Motor neuron (in vitro differentiated cells): ENCODE data around the gene ACAD8. TPM values are rescaled to one million over a fixed set of nuclear protein-coding genes. Genes with fewer than 3 reads are reported as not detected.
A peak's percentile ranks its signal among the peaks of the same experiment; 100 is the strongest.
"Not testable (repeated sequence)": the region's sequence is repeated elsewhere in the genome, so short reads cannot be mapped to it uniquely, and the experiment has no call there.

ENCODE experiments used
- ATAC-seq, 8 experiments: fragments of 200-7000 bp; cut with Tn5 transposase; replicated peaks in 6 of 8; 2 replicates each; pipeline ENCODE4 v1.8.0; 2021; ENCODE audit warnings: mild to moderate bottlenecking in 8 of 8, moderate library complexity in 8 of 8
- H3K27ac ChIP-seq, 2 donors: fragments of 250-450 bp; sonication (Bioruptor Pico); 2 replicates each; pipeline ENCODE4 v1.9.0; 2021; ENCODE audit warnings: antibody characterized with exemption in 2 of 2, mild to moderate bottlenecking in 2 of 2, moderate library complexity in 1 of 2
- H3K4me1 ChIP-seq, 2 donors: fragments of 250-450 bp; sonication (Bioruptor Pico); replicated peaks in 1 of 2; 2 replicates each; pipeline ENCODE4 v1.6.1; 2021; ENCODE audit warnings: antibody characterized with exemption in 2 of 2, mild to moderate bottlenecking in 2 of 2, moderate library complexity in 1 of 2
- H3K4me3 ChIP-seq, 5 donors: fragments of 250-450 bp; sonication (Bioruptor Pico); 2 replicates each; pipeline ENCODE4 v1.9.0; 2021; ENCODE audit warnings: antibody characterized with exemption in 5 of 5, mild to moderate bottlenecking in 5 of 5, moderate library complexity in 4 of 5
- WGBS, 10 experiments: fragments of 450-650 bp; shearing (Covaris generic); methylation state at CpG; one replicate each; pipeline ENCODE4 v1.0.0; 2022; 5-methylcytosine and 5-hydroxymethylcytosine counted together
- in situ Hi-C, 9 experiments: fragments of 400-800 bp; cut with MboI; loops; one replicate each; pipeline ENCODE4 v1.15.0; 2021; ENCODE audit warnings: low sequenced_read_pairs in 9 of 9, low pct_unique_long_range_greater_than_20kb in 2 of 9; ENCODE audit not compliant: unreplicated experiment in 9 of 9
- total RNA-seq, 8 experiments: library from RNA; unstranded; fragments of 300-600 nt; gene quantifications; 2 replicates each; pipeline versions ENCODE4 v1.2.3 to v1.2.4, GENCODE V29; 2022

The ACAD8 gene
- total RNA-seq, 8 experiments from 2014 or later, result 21.4 to 45.0 (median 28.2) TPM

DNA sequence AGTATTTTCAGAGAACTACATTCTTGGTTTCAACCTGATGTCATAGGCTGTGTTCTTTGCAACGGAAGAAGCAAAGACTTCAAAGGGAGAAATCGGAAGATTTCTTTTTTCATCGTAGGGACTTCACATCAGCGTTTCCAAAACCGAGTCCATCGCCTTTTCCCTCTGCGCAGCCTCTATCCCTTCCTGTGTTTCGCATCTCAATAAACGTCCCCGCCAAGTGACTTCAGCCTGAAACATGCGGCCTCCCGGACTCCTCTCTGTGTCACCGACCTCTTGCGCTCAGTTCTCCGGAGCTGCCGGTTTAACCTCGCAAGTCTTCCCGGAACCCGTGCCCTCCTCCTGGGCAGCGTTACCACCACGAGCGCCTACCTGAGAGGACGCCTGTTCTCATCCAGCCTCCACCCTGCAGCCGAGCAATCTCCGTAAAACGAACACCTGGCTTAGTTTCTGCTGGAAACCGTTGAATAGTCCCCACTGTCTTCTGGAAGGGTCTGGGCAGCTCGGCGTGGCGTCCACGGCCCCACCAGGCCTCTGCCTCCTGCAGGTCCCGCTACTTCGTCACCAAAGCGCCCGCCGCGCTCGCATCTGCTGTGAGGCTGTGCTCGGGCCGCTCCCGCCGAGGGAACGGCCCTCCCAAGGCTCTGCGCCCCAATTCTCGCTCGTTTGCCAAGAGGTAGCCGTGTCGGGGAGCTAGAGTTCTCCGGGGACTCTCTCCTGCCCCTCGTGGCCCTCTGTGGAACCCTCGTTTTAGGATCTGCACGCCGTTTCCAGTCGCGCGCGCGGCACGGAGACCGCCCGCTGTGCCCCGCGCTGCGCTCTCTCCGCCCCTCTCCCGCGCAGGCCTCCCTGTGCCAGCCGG is 22.4 kb downstream of the ACAD8 start, which contains the start of gene GLB1L3:
Gene GLB1L3, plus strand, starts transcription at position 846 of the 862 bp plus-strand sequence. CDS start 362 bp downstream, outside the sequence.
- peak; percentile 58 to 84 (median 79) for ATAC-seq
- in situ Hi-C loops, result no loop called here

DNA sequence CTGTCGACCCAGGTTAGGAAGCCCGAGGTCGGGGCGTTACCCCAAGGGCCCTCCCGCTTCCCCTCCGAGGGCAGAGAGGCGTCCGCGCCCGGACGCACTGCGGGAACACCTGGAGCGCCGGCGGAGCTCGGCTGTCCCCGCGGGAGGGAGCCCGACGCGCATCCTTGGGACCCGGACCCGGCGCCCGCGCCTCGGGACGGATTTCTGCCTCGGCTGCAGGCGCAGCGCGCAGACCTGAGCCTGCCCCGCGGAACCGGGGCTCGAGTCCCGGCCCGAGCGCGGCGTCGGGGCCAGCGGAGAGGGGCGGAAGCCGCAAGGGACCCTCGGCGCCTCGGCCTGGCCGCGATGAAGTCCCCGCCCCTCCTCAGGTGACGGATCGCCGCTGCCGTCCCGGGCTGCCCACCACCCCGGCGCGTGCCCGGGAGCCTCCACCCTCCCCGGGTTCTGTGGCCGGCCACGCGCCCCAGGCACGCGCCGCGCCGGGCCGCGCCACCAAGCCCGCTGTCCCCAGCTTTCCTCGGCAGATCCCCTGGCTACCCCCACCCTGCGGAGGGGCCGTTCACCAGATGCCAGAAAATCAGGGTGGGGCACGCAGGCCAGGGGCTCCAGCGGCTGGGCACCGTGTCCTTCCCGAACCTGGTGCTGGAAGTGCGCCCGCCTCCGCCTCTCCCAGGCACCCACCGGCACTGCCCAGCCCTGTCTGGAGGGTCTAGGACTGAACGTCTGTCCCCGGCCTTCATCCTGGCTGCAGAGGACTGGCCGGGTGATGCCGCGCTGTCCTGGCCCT is 23.2 kb downstream of the ACAD8 start:
- ATAC-seq, result peak; percentile 17 to 64 (median 52)
- in situ Hi-C loops, result no loop called here
- peaks cover 9% of the 10 kb centered on the region in 2 donors for H3K4me1 ChIP-seq
- no peak overlapping the region for H3K27ac ChIP-seq
- peak overlapping the region; percentile 21 to 42 (median 32) for H3K4me3 ChIP-seq
- 0% methylated on average over 2 to 9 of the region's 88 CpGs; no CpG with 5 or more reads in 6 of the 10 experiments for WGBS, 10 experiments

More for the DNA sequence above, 22.4 kb downstream of the ACAD8 start, which contains the start of gene GLB1L3:
- H3K4me1 ChIP-seq, result peaks cover 9% of the 10 kb centered on the region in 2 donors
- peak within 1 kb of the TSS; percentile 21 to 42 (median 32) for H3K4me3 ChIP-seq
- H3K27ac ChIP-seq, result no peak within 1 kb of the TSS
- WGBS, 10 experiments, result 0 to 34% (median 2%) methylated on average over 3 to 24 of the region's 68 CpGs; no CpG with 5 or more reads in 1 of the 10 experiments

- in situ Hi-C loops, result no loop called here
- Histone ChIP-seq H3K4me3 (peak overlapping the region; percentile 21 to 42 (median 32)), H3K27ac (no peak overlapping the region), H3K4me1 (peaks cover 8 to 9% of the 10 kb centered on the region in 2 donors)
- 0 to 59% (median 35%) methylated on average over 1 to 20 of the region's 36 CpGs; no CpG with 5 or more reads in 1 of the 10 experiments for WGBS, 10 experiments
- peak in 1 of 8 experiments; percentile 27 for ATAC-seq
Observed at GRCh38 chr11:134277183-134278001, 24.0 kb downstream of the ACAD8 start.

DNA sequence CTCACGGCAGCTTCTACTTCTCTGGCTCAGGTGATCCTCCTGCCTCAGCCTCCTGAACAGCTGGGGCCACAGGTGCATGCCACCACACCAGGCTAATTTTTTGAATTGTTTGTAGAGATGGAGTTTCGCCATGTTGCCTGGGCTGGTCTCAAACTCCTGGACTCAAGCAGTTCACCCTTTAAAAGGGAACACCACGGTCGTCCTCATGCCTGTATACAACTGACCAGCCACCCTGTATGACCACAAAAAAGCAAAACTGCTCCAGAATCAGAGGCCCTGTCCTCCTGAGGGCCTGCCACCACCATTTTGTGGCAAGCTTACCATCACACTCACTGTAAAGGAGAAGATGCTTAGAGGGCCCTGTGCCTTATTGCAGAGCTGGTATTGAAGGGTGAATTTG is 25.0 kb downstream of the ACAD8 start:
- ATAC-seq, result no peak
- Histone ChIP-seq H3K4me1 (peaks cover 2 to 3% of the 10 kb centered on the region in 2 donors), H3K27ac (no peak overlapping the region), H3K4me3 (no peak overlapping the region)
- in situ Hi-C loops, result no loop called here
- WGBS, 10 experiments, result 70 to 100% (median 88%) methylated on average over 1 to 3 of the region's 4 CpGs; no CpG with 5 or more reads in 4 of the 10 experiments

- WGBS, 10 experiments, result no CpG with 5 or more reads among the region's 17 CpGs
- H3K27ac ChIP-seq, in situ Hi-C loops, H3K4me3 ChIP-seq, ATAC-seq, H3K4me1 ChIP-seq: not testable (repeated sequence)
Observed at GRCh38 chr11:134281635-134282034, 28.3 kb downstream of the ACAD8 start.

DNA sequence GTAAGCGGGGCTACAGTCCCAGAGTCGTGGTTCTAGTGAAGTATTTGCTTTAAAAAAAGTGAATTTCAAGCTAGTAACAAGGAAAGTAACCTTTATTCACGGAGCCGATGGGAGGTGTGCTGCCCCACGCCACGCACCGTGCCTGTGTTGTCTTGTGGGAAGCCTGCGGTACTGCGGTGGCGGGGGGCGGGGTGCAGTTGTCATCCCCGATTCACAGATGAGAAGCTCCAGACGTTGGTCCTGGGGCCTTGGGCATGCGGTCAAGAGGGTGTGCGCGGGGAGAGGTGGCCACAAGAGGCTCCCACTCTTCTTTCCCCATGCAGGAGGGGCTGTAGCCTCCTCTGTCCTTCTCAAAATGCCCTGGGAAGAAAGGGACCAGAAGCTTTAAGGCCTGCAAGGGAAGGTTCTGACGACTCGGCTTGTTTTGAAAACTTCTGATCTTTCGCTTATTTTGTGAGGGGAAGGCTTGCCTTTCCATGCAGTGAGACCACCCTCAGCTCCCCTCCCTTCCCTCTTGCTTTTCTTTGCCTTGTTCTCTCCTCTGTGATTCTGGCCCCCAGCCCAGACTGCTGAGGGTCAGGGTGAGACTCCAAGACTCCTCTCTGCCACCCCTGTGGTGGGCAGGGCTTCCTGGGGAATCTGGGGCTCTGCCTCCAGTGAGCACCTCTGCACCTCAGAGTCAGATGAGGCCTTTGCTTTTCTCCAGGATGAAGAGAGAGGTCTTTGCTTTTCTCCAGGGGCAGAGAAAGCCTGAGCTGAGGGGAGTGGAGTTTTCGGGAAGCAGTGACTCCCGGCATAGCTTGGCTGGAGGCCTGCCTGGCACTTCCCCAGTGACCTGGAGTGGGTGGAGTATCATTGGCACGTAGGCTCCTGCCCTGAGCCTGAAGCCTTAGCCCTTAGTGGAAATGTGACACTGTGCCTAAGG is 29.0 kb downstream of the ACAD8 start:
- WGBS, 10 experiments, result 45 to 85% (median 73%) methylated on average over 1 to 8 of the region's 22 CpGs; no CpG with 5 or more reads in 2 of the 10 experiments
- no peak overlapping the region for H3K4me3 ChIP-seq
- H3K4me1 ChIP-seq, result no peaks in the 10 kb centered on the region
- in situ Hi-C loops, result no loop called here
- no peak overlapping the region for H3K27ac ChIP-seq
- peak in 1 of 8 experiments; percentile 18 for ATAC-seq

- Histone ChIP-seq H3K27ac (no peak overlapping the region), H3K4me1 (no peaks in the 10 kb centered on the region), H3K4me3 (no peak overlapping the region)
- 27 to 100% (median 85%) methylated on average over 1 to 11 of the region's 16 CpGs; no CpG with 5 or more reads in 4 of the 10 experiments for WGBS, 10 experiments
- ATAC-seq, result no peak
- in situ Hi-C loops, result no loop called here
Observed at GRCh38 chr11:134283461-134284230, 30.3 kb downstream of the ACAD8 start.

DNA sequence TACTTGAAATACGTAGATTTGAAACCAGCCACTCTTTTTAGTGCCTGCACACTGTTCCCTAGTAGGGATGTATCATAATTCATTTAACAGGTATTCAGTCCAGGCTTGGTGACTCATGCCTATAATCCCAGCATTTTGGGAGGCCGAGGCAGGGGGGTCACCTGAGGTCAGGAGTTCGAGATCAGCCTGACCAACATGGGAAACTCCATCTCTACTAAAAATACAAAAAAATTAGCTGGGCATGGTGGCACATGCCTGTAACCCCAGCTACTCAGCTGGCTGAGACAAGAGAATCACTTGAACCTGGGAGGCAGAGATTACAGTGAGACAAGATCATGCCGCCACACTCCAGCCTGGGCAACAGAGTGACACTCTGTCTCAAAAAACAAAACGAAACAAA is 31.0 kb downstream of the ACAD8 start:
- H3K4me1 ChIP-seq, H3K27ac ChIP-seq, H3K4me3 ChIP-seq, ATAC-seq, in situ Hi-C loops: not testable (repeated sequence)
- 40 to 100% (median 79%) methylated on average over 1 to 5 of the region's 5 CpGs for WGBS, 10 experiments

GRCh38 chr11:134287561-134287960 is 34.2 kb downstream of the ACAD8 start:
- in situ Hi-C loops, result no loop called here
- 39 to 100% (median 67%) methylated on average over 2 to 8 of the region's 12 CpGs; no CpG with 5 or more reads in 2 of the 10 experiments for WGBS, 10 experiments
- Histone ChIP-seq H3K4me1 (peaks cover 12 to 16% of the 10 kb centered on the region in 2 donors), H3K27ac (no peak overlapping the region), H3K4me3 (no peak overlapping the region)
- no peak for ATAC-seq

DNA sequence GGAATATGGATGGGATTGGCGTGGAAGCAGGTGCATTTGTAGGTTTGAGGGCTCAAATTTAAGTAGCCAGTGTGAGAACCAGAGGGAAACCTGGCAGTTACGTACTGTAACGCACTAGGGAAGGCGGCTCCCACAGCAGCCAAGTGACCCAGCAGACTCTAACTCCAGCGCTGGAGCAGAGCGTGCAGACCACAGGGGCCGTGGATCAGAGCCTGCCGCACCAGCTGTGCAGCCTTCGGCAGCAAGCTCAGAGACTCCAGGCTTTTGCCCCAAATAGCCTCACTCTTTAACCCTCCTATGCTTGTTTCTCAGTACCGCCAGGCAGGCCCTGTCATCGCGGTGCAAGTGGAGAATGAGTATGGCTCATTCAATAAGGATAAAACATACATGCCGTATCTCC is 35.1 kb downstream of the ACAD8 start:
- in situ Hi-C loops, result no loop called here
- no peak for ATAC-seq

GRCh38 chr11:134289167-134289566 is 35.8 kb downstream of the ACAD8 start:
- WGBS, 10 experiments, result 66 to 100% (median 79%) methylated on average over 1 to 4 of the region's 4 CpGs; no CpG with 5 or more reads in 4 of the 10 experiments
- no peak overlapping the region for H3K27ac ChIP-seq
- in situ Hi-C loops, result no loop called here
- peaks cover 12 to 16% of the 10 kb centered on the region in 2 donors for H3K4me1 ChIP-seq
- ATAC-seq, result no peak
- no peak overlapping the region for H3K4me3 ChIP-seq

More for the DNA sequence above, 35.1 kb downstream of the ACAD8 start:
- peaks cover 12 to 16% of the 10 kb centered on the region in 2 donors for H3K4me1 ChIP-seq
- no peak overlapping the region for H3K4me3 ChIP-seq
- 70 to 100% (median 84%) methylated on average over 1 to 9 of the region's 13 CpGs; no CpG with 5 or more reads in 2 of the 10 experiments for WGBS, 10 experiments
- no peak overlapping the region for H3K27ac ChIP-seq
